SK-N-SH treated with all-trans-retinoic acid at 6 μM for 48 hours (cell line): ENCODE measurements around the gene KIFC1.

ENCODE experiments used
- BACH2 ChIP-seq: fragments of 250-450 bp; sonication (Bioruptor Pico); IDR thresholded peaks from 2 replicates; pipeline ENCODE4 v1.9.0; 2021; ENCODE audit warnings: mild to moderate bottlenecking, borderline replicate concordance
- PATZ1 ChIP-seq: fragments of 250-450 bp; sonication (Bioruptor Pico); IDR thresholded peaks from 2 replicates; pipeline ENCODE4 v1.8.0; 2020; ENCODE audit warnings: mild to moderate bottlenecking, moderate library complexity, borderline replicate concordance
- TCF4 ChIP-seq: fragments of 250-450 bp; sonication (Bioruptor Pico); IDR thresholded peaks from 2 replicates; pipeline ENCODE4 v1.8.0; 2021; ENCODE audit warnings: mild to moderate bottlenecking, moderate library complexity, borderline replicate concordance
- ZC3H10 ChIP-seq: fragments of 250-450 bp; sonication (Bioruptor Pico); IDR thresholded peaks from 2 replicates; pipeline ENCODE4 v1.5.1; 2021; ENCODE audit warnings: mild to moderate bottlenecking, moderate library complexity
- ZFP3 ChIP-seq: fragments of 250-450 bp; sonication (Bioruptor Pico); IDR thresholded peaks from 2 replicates; pipeline ENCODE4 v1.5.0; 2020; ENCODE audit warnings: mild to moderate bottlenecking, moderate library complexity
- TF ChIP-seq, protein P1 (sequence below): fragments of 250-450 bp; sonication (Bioruptor Pico); IDR thresholded peaks from 2 replicates; pipeline ENCODE4 v1.5.0; 2020; ENCODE audit warnings: mild to moderate bottlenecking, moderate library complexity

- TF ChIP-seq ZC3H10 (CRISPR knock-in tag) (no peak), BACH2 (CRISPR knock-in tag) (no peak), TCF4 (no peak), PATZ1 (no peak), ZFP3 (CRISPR knock-in tag) (no peak)
- TF ChIP-seq, protein P1, sequence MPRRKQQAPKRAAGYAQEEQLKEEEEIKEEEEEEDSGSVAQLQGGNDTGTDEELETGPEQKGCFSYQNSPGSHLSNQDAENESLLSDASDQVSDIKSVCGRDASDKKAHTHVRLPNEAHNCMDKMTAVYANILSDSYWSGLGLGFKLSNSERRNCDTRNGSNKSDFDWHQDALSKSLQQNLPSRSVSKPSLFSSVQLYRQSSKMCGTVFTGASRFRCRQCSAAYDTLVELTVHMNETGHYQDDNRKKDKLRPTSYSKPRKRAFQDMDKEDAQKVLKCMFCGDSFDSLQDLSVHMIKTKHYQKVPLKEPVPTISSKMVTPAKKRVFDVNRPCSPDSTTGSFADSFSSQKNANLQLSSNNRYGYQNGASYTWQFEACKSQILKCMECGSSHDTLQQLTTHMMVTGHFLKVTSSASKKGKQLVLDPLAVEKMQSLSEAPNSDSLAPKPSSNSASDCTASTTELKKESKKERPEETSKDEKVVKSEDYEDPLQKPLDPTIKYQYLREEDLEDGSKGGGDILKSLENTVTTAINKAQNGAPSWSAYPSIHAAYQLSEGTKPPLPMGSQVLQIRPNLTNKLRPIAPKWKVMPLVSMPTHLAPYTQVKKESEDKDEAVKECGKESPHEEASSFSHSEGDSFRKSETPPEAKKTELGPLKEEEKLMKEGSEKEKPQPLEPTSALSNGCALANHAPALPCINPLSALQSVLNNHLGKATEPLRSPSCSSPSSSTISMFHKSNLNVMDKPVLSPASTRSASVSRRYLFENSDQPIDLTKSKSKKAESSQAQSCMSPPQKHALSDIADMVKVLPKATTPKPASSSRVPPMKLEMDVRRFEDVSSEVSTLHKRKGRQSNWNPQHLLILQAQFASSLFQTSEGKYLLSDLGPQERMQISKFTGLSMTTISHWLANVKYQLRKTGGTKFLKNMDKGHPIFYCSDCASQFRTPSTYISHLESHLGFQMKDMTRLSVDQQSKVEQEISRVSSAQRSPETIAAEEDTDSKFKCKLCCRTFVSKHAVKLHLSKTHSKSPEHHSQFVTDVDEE (CRISPR knock-in tag), result no peak
Observed at GRCh38 chr6:33410050-33410710, 18.6 kb downstream of the KIFC1 start.
